NCI-H748 treated with DMSO at 0.1 percent for 48 hours (cell line): Measurements from ENCODE around the gene GCN1.

Source experiments
- DNase-seq: peaks from one replicate; lab custom pipeline; 2025; lab: John Stamatoyannopoulos, UW

GCN1 gene

DNA sequence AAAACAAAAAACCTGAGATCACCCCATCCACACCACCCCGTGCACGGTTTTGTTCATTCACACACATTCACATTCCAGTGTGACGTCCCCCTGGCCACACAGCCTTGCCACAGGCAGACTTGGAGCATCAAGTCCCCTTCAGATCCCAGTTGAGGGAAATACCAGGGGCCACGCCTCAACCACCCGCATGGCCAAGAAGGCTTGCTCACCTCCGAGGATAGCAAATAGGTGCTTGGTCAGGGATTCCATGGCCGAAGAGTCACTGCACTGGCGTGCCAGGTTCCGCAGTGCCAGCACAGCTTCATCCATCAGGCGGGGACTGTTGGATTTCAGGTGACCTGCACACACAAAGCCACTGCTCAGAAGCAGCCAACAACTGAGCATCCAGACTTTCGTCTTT, 19.0 kb downstream of the GCN1 start:
- DNase-seq = no peak

DNA sequence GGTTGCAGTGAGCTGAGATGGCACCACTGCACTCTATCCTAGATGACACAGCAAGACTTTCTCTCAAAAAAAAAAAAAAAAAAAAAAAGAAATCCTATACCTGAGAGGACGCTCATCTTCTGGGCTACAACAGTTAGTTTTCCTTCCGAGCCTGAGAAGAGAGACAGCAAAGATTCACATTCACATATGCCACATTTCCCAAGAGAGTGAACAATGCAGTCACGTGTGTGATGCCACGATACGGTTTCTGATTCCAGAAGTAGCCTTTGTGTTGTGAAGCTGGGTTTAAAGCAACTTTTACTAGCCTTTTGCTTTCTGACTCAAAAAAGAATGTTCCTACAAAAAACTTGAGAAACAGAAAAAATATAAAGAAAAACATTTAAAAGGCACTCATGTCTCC, 19.5 kb downstream of the GCN1 start:
- no peak for DNase-seq

DNA sequence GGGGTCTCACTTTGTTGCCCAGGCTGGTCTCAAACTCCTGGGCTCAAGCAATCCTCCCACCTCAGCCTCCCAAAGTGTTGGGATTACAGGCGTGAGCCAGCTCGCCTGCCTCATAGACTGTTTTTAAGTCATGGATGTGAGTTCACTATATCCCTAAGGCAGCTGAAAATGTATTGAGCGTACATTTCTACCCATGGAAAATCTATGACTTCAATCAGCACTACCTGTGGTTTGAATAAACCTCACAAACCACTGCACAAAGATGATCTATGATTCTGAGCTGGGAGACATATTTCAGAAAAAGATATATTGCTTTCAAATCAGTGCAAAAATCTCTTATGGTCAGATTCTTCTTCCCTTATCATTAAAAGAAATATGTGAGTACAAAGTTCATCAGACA, 22.5 kb downstream of the GCN1 start:
- DNase-seq = no peak

DNA sequence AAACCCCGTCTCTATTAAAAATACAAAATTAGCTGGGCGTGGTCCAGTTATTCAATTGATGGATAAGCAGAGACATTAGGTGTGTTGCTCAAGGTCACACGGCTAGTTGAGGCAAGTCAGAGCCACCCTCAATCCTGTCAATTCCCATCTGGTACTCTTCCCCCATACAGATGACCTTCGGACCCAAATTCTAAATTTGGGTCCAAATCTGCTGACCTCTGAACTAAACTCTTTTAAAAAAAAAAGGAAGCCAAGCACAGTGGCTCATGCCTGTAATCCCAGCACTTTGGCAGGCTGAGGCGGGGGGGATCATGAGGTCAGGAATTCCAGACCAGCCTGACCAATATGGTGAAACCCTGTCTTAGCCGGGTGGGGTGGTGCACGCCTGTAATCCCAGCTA, 23.9 kb downstream of the GCN1 start:
- DNase-seq = no peak

DNA sequence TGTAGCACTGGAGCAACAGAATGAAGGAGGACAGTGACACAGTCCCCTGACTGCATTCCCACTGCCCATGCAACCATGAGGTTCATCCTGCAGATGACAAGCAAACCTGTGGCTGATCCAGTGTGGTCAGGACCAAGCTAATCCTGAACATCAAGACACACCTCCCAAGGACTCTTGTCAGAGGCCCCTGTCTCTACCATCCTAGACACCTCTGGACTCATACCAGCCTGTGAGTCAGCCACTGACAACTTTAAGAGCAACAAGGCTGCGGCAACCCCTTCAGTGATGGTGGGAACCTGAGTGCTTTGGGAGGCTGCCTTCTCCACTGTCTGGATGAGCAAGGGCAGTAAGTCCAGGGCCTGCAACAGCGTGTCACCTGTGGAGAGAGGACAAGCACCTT, 24.6 kb downstream of the GCN1 start:
- DNase-seq = no peak

DNA sequence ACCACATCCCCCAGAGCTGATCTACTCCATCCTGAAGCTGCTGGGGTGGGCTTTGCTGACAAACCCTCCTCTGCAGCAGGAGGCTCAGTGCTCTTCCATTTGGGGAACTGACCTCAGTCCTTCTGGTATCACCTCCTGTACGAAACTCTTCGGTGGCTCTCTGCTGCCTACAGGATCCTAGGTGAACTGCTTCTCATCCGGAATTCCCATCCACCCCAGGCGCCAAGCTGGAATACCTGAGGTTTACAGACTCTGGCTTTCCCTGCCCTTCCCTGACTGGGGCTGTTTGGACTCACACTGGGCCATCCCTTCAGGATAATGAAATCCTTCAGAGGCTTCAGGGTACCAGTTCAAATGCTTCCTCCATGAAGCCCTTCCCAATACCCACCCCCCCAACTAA, 26.2 kb downstream of the GCN1 start:
- DNase-seq = no peak

DNA sequence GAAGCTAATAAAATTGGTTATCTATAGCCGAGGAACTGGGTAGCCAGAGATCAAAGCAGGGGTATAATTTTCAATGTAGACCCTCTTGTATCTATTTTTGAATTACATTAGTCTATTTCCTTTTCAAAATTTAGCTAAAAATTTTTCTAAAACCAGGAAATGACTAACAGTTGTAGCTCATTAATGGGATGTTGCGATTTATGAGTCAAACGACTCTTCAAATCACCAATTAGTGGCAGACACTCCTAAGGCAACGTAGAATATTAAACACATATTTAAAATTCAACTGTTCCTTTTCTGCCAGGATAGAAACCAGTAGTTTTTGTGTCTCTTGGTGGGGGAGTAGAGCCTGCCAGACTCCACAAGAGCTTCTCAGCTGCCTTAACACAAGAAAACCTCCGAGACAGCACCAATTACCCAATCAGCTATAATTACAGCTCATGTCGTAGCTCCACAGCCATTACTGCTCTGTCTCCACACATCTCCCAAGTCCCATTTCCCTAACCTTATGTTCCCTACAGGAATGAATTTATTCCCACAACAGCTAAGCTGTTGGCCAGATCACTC, 26.9 kb downstream of the GCN1 start:
- no peak for DNase-seq

DNA sequence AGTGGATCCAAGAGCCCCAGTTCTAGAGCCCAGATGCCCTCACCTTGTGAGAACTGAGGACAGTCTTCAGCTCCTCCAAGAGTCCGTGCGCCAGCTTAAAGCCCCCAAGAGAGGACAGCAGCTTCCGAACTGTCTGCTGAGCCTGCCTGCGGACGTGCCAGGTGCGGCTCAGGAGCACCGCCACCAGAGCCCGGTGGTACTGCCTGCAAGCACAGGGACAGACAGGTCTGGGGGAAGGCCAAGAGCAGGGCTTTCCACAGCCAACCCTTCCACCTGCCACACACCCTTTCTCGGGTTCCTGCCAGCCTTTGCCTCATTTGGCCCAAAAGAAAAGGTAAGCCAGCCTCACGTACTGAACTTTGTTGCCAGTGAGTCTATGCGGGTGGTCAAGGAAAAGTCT, 30.2 kb downstream of the GCN1 start:
- no peak for DNase-seq

DNA sequence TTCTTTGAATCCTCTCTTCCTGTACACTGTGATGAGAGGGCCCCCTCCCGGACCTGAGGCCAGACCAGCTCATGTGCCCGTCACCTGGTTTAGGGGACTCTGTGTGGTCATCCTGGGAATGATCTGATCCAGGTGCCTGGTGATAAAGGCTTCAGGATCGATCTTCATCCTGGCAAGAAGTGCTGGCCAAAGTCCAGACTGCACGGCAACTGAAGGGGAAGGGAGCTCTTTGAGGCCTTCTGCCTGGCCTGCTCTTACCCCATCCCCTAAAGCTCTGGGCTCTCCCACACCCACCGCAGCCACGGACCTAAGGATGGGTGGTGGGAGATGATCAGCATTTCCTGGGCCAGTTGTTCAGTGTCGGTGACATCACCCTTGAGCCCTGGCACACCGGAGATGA, 31.8 kb downstream of the GCN1 start:
- DNase-seq = no peak

DNA sequence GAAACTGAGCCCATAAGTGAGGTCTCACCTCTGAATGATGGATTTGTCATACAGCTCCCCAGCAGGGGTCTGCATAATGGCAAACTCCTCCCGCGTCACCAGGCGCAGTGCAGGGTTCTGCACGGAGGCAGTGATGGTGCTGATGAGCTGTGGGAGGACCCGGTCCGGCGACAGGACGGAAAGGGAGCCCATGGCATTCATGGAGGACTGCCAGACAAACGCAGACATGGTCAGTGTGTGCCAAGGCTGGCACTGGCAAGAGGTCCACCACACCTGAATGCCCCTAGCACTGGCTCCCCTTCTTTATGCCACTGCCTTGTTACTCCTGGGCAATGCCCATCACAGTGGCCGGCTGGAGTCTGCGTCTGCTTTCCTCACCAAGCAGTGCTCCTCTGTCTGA, 32.7 kb downstream of the GCN1 start:
- no peak for DNase-seq

DNA sequence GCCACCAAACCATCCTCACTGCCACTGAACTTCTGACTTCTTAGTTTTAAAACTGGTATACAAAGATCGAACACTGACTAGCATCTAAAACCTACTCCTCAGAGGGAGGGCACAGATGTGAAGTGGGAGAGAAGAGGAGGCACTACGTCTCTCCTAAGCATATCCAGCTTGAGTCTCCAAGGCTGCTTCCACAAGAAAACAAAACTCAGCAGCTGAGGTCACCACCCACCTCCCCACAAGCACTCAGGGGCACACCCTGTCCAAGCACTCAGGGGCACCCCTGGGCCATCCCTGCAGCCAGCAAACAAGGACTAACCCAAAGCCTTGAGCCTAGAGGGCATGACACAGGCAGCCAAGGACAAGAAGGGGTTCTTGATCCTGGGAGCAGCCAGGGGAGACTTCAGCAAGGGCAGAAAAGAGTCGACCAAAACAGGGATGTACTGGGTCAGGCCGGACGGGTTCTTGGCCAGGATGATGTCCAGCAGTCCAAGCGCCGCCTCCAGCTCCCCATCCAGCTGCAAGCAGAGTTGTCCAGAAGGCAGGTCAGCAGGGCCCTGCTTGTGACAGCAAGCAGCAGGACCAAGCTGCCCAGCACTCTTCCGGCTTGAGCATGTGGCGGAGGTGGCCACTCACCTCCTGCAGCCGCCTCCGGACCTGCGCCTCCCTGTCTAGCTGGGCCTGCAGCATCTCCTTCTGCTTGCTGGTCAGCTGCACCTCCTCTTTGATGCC, 34.8 kb downstream of the GCN1 start:
- no peak for DNase-seq

DNA sequence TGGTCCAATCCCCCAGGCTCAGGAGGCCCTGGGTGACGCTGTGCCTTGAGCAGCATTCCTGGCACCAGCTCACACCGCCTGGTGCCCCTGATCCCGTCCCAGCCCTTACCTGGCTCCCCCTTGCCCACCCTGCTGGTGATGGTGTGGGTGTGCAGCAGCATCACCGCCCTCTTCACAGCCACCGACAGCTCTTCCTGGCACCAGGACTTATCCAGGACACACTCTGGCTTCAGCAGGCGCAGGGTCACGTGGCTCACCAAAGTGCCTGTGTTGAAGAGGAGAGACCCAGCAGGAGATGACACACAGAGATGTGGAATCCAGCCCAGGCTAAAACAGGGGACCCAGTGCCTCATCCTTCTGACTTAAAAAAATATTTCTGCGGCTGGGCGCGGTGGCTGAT, 36.2 kb downstream of the GCN1 start:
- DNase-seq = no peak

DNA sequence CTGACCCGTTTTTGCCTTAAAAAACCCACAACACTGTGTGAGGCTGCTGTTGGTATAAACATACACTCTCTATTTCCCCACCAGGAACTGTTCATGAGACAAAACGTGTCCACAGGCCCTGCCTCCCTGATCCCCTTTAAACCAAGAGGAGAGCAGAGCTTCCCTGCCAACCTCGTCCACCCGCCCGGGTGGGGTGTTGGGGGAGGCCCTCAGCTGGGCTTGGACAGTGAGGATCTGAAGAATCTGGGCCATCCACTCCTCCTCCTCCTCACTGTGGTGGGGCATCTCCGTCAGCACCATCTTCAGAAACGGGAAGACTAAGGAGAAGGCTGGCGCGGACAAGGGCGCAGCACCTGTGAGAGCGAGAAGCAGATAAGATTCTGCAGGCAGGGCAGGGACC, 36.8 kb downstream of the GCN1 start:
- no peak for DNase-seq

DNA sequence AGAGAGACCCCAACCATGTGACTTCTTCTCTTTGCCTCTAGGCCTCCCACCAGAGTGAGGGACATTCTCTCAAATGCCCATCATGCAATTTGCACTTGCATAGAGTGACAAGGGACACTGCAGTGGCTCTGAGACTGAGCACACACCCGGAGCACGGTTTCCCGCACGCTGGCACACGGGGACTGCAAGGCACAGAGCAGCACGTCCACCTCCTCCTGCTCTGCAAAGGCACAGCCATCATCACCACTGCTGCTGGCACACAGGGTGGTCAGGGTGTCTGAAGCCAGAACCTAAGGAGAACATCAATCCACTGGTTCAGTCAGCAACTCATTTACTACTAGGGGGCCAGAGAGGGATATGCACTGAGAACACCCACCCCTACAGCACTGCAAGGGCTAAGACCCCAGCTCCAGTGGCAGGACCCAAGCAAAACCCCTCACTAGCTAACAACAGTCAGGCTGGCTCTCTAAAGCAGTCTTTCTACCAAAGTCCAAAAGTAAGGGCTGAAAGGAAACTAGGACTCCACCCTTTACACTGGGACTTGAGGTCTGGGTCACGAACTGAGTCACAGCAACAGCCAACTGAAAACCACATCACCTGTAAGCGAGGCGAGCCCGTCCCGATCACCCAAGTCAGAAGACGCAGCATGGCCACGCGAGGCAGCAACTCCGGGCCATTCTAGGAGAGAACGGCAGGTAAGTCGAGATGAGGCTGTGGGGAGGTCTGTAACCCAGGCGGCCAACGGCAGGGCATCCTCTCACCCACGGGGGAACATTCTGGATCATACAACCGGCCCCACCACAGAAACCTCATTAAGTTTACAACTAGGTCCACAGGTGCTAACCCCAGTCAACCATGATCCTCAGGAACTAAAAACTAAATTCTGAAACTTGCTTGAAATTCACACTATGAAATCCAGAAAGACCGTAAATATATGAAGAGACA, 37.9 kb downstream of the GCN1 start:
- no peak for DNase-seq

DNA sequence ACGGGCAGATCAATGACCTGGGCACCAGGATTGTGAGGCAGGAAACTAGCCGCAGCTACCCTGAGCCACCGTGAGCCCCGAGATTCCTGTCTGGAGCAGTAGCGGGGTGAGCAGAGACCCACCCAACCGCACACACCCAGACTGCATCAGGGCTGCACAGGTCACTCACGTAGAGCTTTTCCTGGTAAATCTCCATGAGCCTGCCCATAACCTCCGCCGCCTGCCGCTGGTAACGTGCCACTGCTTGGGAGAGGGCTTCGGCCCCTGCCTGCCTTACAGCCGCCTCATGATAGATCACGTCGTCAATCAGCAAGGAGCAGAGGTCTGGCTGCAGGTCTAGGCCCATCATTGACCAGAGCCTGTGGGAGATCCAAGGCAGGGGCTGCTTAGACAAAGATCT, 39.4 kb downstream of the GCN1 start:
- no peak for DNase-seq

DNA sequence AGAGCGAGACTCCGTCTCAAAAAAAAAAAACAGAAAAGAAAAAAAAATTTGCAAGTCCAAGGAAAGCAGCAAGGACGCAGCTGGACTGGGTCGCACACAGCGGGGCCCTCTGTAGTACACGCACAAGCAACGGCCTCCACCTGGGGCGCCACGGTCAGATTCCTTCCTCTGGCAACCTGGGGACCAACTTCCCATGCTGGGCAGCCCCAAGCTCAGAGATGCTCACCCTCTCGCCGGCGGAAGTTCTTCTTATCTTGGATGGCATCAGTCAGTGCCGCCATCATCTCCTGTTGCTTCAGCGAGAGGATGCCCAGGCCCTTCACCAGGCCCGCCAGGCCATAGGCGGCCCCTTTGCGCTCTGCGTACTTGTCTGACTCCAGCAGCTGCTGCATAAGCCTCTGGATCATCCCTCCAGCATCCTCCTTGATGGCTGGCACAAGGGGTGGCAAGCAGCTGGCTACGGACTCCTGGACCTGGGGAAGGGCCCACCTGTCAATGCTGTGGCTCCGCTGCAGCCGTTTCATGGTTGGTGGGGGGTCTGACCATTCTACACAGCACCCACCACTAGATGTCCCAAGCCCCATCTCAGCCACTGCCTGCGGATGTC, 43.5 kb downstream of the GCN1 start:
- no peak for DNase-seq

DNA sequence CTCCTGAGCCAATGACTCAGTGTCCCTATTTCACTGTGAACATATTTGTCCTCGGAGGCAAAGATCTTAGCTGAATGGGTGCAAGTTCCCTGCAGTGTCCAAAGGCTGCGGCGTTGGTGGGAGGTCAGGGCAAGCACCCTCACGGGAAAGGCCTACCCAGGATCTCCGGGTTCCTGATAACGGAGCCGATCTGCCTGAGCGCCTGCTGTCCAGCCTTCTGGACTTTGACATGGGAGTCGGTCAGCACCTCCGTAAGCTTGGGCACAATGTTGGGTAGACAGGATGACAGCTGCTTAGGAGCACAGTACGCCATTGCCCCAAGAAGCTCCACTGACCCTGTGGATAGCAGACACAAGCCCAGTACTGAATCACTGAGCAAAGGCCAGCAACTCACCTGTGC, 46.5 kb downstream of the GCN1 start:
- no peak for DNase-seq

DNA sequence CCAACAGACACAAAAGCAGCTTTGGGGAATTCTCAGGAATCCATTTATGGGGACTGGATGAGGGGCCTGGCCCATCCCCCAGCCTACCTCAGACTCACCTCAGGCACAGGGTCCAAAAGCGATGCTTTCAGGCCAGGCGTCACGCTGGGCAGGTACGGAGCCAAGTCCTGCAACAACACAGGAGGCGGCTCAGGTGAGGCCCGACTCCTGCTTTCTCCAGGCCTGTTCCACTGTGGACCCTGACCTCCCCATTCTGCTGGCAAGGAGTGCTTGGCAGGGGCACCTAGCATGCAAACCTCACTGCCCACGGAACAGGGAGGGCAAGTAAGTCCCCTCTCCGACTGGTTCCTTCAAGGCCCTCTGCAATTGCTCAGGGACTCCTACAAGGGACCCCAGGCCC, 49.4 kb downstream of the GCN1 start:
- DNase-seq = no peak

DNA sequence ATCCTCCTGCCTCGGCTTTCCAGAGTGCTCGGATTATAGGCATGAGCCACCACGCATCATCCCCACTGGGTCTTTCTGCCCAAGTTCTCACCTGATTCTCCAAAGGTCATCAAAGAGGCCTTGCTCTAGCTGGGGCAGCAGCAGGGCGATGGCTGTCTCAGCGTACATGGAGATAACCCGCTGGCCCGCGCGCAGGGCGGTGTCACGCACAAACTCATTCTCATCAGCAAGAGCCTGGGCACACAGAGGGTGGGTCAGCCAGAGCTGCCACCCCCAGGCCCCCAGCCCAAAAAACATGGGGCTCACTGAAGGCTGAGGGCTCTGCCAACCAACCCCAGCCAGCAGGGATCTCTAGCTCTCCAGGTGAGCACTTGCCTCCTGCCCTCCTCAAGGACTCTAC, 50.3 kb downstream of the GCN1 start:
- no peak for DNase-seq

DNA sequence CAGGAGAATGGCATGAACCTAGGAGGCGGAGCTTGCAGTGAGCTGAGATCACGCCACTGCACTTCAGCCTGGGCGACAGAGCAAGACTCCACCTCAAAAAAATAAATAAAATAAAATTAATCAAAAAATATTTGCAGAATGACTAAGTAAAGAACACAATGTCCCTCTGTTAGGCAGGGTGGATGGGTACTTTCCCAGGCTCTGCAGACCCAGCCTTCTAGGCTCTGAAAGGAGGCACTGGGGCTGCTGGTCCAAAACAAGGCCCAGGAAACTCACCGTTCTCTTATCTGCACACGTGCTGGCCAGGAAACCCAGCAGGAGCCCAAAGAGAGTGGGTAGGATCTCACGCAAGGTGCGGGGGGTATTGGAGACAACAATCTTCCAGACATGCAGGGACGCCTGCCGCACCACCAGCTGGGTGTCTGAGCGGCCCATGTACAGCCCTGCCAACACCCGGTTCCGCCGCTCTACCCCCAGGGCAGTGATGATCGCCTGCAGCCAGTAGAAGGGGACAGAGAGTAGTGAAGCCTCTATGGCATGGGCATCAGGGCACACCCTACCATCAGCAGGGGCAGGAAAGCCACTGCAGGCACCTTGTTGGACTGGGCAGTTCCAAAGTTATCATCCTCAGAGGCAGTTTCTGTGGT, 52.2 kb downstream of the GCN1 start:
- no peak for DNase-seq

DNA sequence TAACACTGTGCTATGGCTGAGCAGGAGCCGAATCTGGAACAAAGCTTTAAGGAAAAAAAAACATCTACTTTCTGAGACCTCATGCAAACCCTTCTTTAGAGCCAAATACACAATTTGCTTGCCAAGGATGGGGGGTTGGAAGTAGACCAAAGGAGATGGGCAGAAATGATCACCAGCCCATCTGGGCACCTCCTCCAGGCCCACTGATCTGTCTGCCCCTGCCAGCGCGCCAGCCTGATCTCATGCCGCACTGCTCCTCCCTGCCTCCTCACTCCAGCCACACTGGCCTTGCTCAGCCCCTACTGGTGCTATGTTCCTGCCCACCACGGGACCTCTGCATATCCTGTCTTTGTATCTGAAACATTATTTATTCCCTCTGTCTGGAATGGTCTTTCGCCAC, 53.2 kb downstream of the GCN1 start:
- DNase-seq = no peak

DNA sequence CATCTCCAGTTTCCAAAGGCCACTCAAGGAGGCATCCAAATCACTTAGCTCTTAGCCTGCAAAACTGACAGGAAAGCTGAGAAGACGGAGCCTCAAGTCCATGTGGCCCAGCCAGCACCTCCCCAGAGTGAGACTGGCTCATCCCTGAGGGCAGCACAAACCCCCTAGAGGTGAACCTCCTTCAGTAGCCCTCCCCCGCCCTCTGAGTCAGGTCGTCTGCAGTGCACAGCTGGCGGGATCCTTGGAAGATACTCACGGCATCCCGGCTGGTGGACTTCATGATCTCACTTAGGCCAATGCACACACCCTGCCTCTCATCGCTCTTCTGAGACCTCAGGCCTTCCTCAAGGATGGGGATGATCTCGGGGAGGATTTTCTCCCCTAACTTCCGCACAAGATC, 53.9 kb downstream of the GCN1 start:
- no peak for DNase-seq
